Measurements from ENCODE around the gene FTL. TPM values are rescaled to one million over a fixed set of nuclear protein-coding genes. Genes with fewer than 3 reads are reported as not detected.

FTL gene
- total and polyA plus RNA-seq, 2 experiments from 2014 or later = 8,878 to 15,987 TPM

DNA sequence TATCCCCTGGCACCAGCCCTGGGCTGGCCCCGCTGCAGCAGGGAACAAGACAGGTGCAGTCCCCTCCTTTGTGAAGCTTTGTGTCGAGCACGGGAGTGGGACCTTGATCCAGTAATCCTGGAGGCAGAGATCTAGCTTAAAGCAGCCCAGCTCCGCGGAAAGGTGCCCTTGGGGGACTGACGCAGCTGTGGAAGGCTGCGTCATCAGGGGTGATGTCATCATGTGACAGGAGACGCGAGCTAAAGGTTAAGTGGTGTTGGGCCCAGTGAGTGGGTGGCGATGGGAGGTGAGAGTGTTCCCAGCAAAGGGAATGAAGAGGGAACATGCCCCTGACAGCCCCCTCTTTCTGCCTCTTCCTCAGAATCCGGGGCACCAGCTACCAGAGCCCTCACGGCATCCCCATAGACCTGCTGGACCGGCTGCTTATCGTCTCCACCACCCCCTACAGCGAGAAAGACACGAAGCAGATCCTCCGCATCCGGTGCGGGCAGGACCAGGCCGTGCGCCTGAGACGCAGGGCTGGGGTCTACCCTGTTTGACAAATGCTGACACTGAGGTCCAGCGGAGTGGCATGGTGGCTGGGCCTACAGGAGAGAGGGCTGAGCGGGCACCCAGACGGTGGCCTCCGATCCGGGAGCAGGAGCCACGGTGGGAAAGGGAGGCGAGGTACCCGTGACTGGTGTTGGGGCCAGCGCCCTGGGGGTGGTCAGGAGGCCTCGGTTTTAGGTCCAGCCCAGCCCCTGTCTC, 49.2 kb downstream of the FTL start:
- H2AFZ ChIP-seq = no peak overlapping the region
- no peaks in the 10 kb centered on the region for H4K20me1 ChIP-seq (ENCODE audit: insufficient read depth, poor library complexity, severe bottlenecking)
- H3K27me3 ChIP-seq = peaks cover 11% of the 10 kb centered on the region
- peaks cover 9% of the 10 kb centered on the region for H3K4me1 ChIP-seq (ENCODE audit: insufficient read depth)
- WGBS (ENCODE audit: low lambda C conversion rate, missing lambda C conversion rate) = 97% methylated on average over 29 of the region's 32 CpGs
- no peaks in the 10 kb centered on the region for H3K36me3 ChIP-seq (replicated peaks; ENCODE audit: insufficient read depth, low read depth)
- DNase-seq (ENCODE audit: low spot score) = no peak
- TF ChIP-seq EZH2 (IDR thresholded peaks at IDR 0.05; ENCODE audit: borderline replicate concordance) = no peak
- no peak for TF ChIP-seq EZH2phosphoT487 (IDR thresholded peaks at IDR 0.05; ENCODE audit: low read depth, severe bottlenecking, unreplicated experiment)
- no peak overlapping the region for H3K27ac ChIP-seq
- no peak overlapping the region for H3K4me2 ChIP-seq
- H3K4me3 ChIP-seq = no peak overlapping the region
- no peaks in the 10 kb centered on the region for H3K9me2 ChIP-seq (replicated peaks; ENCODE audit: insufficient read depth)
- no peaks in the 10 kb centered on the region for H3K9me3 ChIP-seq (ENCODE audit: low read depth)
- no peaks in the 10 kb centered on the region for H3K79me2 ChIP-seq

DNA sequence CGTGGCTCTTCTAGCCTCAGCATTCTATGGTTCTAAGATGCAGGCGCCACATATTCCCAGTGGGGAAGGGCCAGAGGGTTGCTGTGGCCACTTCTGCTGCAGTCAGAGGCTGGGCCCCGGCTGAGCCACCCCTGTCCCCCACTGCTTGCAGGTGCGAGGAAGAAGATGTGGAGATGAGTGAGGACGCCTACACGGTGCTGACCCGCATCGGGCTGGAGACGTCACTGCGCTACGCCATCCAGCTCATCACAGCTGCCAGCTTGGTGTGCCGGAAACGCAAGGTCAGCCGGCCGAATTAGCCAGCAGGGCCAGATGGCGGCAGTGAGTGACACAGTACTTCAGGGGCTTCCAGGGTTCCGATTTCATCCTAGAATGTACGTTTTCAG, 49.8 kb downstream of the FTL start:
- DNase-seq (ENCODE audit: low spot score) = no peak
- 94% methylated on average over 17 of the region's 18 CpGs for WGBS (ENCODE audit: low lambda C conversion rate, missing lambda C conversion rate)
- H3K4me3 ChIP-seq = no peak overlapping the region
- H3K9me2 ChIP-seq (replicated peaks; ENCODE audit: insufficient read depth) = no peaks in the 10 kb centered on the region
- H3K4me1 ChIP-seq (ENCODE audit: insufficient read depth) = peaks cover 9% of the 10 kb centered on the region
- H3K4me2 ChIP-seq = no peak overlapping the region
- H4K20me1 ChIP-seq (ENCODE audit: insufficient read depth, poor library complexity, severe bottlenecking) = no peaks in the 10 kb centered on the region
- H3K9me3 ChIP-seq (ENCODE audit: low read depth) = no peaks in the 10 kb centered on the region
- no peak overlapping the region for H3K27ac ChIP-seq
- H3K79me2 ChIP-seq = no peaks in the 10 kb centered on the region
- H3K36me3 ChIP-seq (replicated peaks; ENCODE audit: insufficient read depth, low read depth) = no peaks in the 10 kb centered on the region
- H3K27me3 ChIP-seq = peaks cover 16% of the 10 kb centered on the region
- no peak for TF ChIP-seq EZH2 (IDR thresholded peaks at IDR 0.05; ENCODE audit: borderline replicate concordance)
- TF ChIP-seq CTCF (IDR thresholded peaks at IDR 0.05; ENCODE audit: poor library complexity) = no peak
- no peak for TF ChIP-seq EZH2phosphoT487 (IDR thresholded peaks at IDR 0.05; ENCODE audit: low read depth, severe bottlenecking, unreplicated experiment)
- no peak overlapping the region for H2AFZ ChIP-seq

DNA sequence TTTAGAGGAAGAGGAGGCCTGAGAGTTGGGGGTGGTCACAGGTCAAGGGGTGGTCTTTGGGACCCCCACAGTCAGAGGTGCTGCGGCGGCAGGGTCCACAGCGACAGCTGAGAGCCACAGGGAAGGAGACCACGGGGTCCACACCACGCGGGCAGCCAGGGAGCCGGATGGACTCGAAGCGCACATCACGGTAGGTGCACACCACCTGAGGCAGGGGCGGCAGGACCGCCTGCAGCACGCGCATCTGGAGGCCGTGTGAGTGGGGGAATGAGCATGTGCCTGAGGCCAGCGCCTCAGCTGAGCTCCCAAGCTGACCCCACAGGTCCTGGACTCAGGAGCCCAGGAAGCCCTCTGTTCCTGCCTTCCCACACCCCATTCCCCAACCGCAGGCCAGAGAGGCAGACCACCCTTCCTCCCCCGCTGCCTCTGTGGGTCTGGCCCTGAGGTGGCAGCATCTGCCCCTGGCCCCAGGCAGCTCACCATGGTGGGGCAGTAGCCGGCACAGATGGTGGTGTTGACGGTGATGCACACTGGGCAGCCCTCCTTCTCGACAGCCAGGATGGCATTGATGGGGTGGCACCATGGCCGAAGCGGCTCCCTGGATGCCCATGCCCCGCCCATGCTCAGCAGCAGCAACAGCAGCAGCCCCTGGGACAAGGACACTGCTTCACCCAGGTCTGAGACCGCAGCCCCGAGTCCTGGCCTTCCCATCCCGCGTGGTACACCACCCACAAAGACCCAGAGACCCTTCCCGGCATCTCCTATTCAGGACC, 51.1 kb downstream of the FTL start:
- peaks cover 9% of the 10 kb centered on the region for H3K4me1 ChIP-seq (ENCODE audit: insufficient read depth)
- DNase-seq (ENCODE audit: low spot score) = no peak
- H4K20me1 ChIP-seq (ENCODE audit: insufficient read depth, poor library complexity, severe bottlenecking) = no peaks in the 10 kb centered on the region
- 95% methylated on average over 24 of the region's 29 CpGs for WGBS (ENCODE audit: low lambda C conversion rate, missing lambda C conversion rate)
- no peaks in the 10 kb centered on the region for H3K9me3 ChIP-seq (ENCODE audit: low read depth)
- H3K36me3 ChIP-seq (replicated peaks; ENCODE audit: insufficient read depth, low read depth) = no peaks in the 10 kb centered on the region
- TF ChIP-seq CTCF (IDR thresholded peaks at IDR 0.05; ENCODE audit: poor library complexity) = no peak
- TF ChIP-seq EZH2phosphoT487 (IDR thresholded peaks at IDR 0.05; ENCODE audit: low read depth, severe bottlenecking, unreplicated experiment) = no peak
- no peak for TF ChIP-seq EZH2 (IDR thresholded peaks at IDR 0.05; ENCODE audit: borderline replicate concordance)
- no peaks in the 10 kb centered on the region for H3K9me2 ChIP-seq (replicated peaks; ENCODE audit: insufficient read depth)
- no peaks in the 10 kb centered on the region for H3K79me2 ChIP-seq
- H3K4me2 ChIP-seq = no peak overlapping the region
- H3K27me3 ChIP-seq = peaks cover 27% of the 10 kb centered on the region
- H2AFZ ChIP-seq = no peak overlapping the region
- H3K27ac ChIP-seq = no peak overlapping the region
- H3K4me3 ChIP-seq = no peak overlapping the region

Small RNAs within 50 kb of the gene (microRNA-seq; reads per million reads assigned to microRNA genes)
- 1.3 reads per million for gene MIR6798

Small RNAs within 50 kb of the gene (small RNA-seq; reads per million reads assigned to genes)
- gene AC026803.1 (not detected), gene MIR6798 (0.16 reads per million)

Other genes with a start within 250 kb of the FTL start
- 2.2 and 2.3 TPM in 2 replicates for gene MAMSTR, start 245.6 kb upstream of the FTL start, total RNA-seq
- gene MAMSTR, start 245.6 kb upstream of the FTL start, polyA plus RNA-seq = 5.2 and 7.5 TPM in 2 replicates
- gene RASIP1, start 224.7 kb upstream of the FTL start, total RNA-seq = 1.1 and 4.2 TPM in 2 replicates
- 1.9 and 3.6 TPM in 2 replicates for gene RASIP1, start 224.7 kb upstream of the FTL start, polyA plus RNA-seq
- gene IZUMO1, start 218.4 kb upstream of the FTL start, total RNA-seq = 0.40 and 0.57 TPM in 2 replicates
- 0.52 and 1.3 TPM in 2 replicates for gene IZUMO1, start 218.4 kb upstream of the FTL start, polyA plus RNA-seq
- gene FUT1, start 212.7 kb upstream of the FTL start, total RNA-seq = 2.4 TPM in 2 replicates
- gene FUT1, start 212.7 kb upstream of the FTL start, polyA plus RNA-seq = 4.3 and 5.2 TPM in 2 replicates
- not detected in 2 replicates for gene FGF21, start 209.8 kb upstream of the FTL start, total RNA-seq
- not detected in 2 replicates for gene FGF21, start 209.8 kb upstream of the FTL start, polyA plus RNA-seq
- gene BCAT2, start 154.3 kb upstream of the FTL start, total RNA-seq = 39.6 and 44.2 TPM in 2 replicates
- gene BCAT2, start 154.3 kb upstream of the FTL start, polyA plus RNA-seq = 84.6 and 122 TPM in 2 replicates
- gene HSD17B14, start 128.8 kb upstream of the FTL start, total RNA-seq = 64.1 and 67.6 TPM in 2 replicates
- gene HSD17B14, start 128.8 kb upstream of the FTL start, polyA plus RNA-seq = 91.9 and 107 TPM in 2 replicates
- gene PLEKHA4, start 96.7 kb upstream of the FTL start, total RNA-seq = 7.3 and 8.3 TPM in 2 replicates
- 15.1 and 25.8 TPM in 2 replicates for gene PLEKHA4, start 96.7 kb upstream of the FTL start, polyA plus RNA-seq
- 67.1 and 83.1 TPM in 2 replicates for gene PPP1R15A, start 92.9 kb upstream of the FTL start, total RNA-seq
- 172 and 218 TPM in 2 replicates for gene PPP1R15A, start 92.9 kb upstream of the FTL start, polyA plus RNA-seq
- not detected in 2 replicates for gene TULP2, start 66.6 kb upstream of the FTL start, total RNA-seq
- gene TULP2, start 66.6 kb upstream of the FTL start, polyA plus RNA-seq = not detected in 2 replicates
- gene NUCB1, start 65.0 kb upstream of the FTL start, total RNA-seq = 233 and 283 TPM in 2 replicates
- gene NUCB1, start 65.0 kb upstream of the FTL start, polyA plus RNA-seq = 332 and 339 TPM in 2 replicates
- 0.72 and 3.7 TPM in 2 replicates for gene DHDH, start 31.6 kb upstream of the FTL start, total RNA-seq
- 1.5 and 2.9 TPM in 2 replicates for gene DHDH, start 31.6 kb upstream of the FTL start, polyA plus RNA-seq
- 76.4 and 77.3 TPM in 2 replicates for gene BAX, start 10.4 kb upstream of the FTL start, total RNA-seq
- 106 and 116 TPM in 2 replicates for gene BAX, start 10.4 kb upstream of the FTL start, polyA plus RNA-seq
- 29.2 and 37.4 TPM in 2 replicates for gene GYS1, start 28.0 kb downstream of the FTL start, total RNA-seq
- gene GYS1, start 28.0 kb downstream of the FTL start, polyA plus RNA-seq = 45.9 and 54.8 TPM in 2 replicates
- 62.9 and 72.1 TPM in 2 replicates for gene RUVBL2, start 28.6 kb downstream of the FTL start, total RNA-seq
- gene RUVBL2, start 28.6 kb downstream of the FTL start, polyA plus RNA-seq = 79.6 and 84.9 TPM in 2 replicates
- gene LHB, start 51.8 kb downstream of the FTL start, total RNA-seq = not detected in 2 replicates
- gene LHB, start 51.8 kb downstream of the FTL start, polyA plus RNA-seq = not detected in 2 replicates
- 1.1 TPM in 1 of 2 replicates, not detected in the other for gene CGB3, start 59.0 kb downstream of the FTL start, total RNA-seq
- gene CGB3, start 59.0 kb downstream of the FTL start, polyA plus RNA-seq = not detected in 2 replicates
- not detected in 2 replicates for gene CGB2, start 66.6 kb downstream of the FTL start, total RNA-seq
- gene CGB2, start 66.6 kb downstream of the FTL start, polyA plus RNA-seq = not detected in 2 replicates
- gene CGB1, start 71.6 kb downstream of the FTL start, total RNA-seq = not detected in 2 replicates
- 0.52 TPM in 1 of 2 replicates, not detected in the other for gene CGB1, start 71.6 kb downstream of the FTL start, polyA plus RNA-seq
- 1.5 and 1.9 TPM in 2 replicates for gene CGB5, start 78.5 kb downstream of the FTL start, total RNA-seq
- gene CGB5, start 78.5 kb downstream of the FTL start, polyA plus RNA-seq = 0.22 and 1.2 TPM in 2 replicates
- gene CGB8, start 83.8 kb downstream of the FTL start, total RNA-seq = 0.50 TPM in 1 of 2 replicates, not detected in the other
- 0.53 TPM in 1 of 2 replicates, not detected in the other for gene CGB8, start 83.8 kb downstream of the FTL start, polyA plus RNA-seq
- 0.76 TPM in 1 of 2 replicates, not detected in the other for gene CGB7, start 92.4 kb downstream of the FTL start, total RNA-seq
- gene CGB7, start 92.4 kb downstream of the FTL start, polyA plus RNA-seq = 1.6 and 4.1 TPM in 2 replicates
- 2.9 and 3.4 TPM in 2 replicates for gene NTF4, start 99.5 kb downstream of the FTL start, total RNA-seq
- 6.9 and 11.5 TPM in 2 replicates for gene NTF4, start 99.5 kb downstream of the FTL start, polyA plus RNA-seq
- not detected in 2 replicates for gene KCNA7, start 107.4 kb downstream of the FTL start, total RNA-seq
- gene KCNA7, start 107.4 kb downstream of the FTL start, polyA plus RNA-seq = not detected in 2 replicates
- gene SNRNP70, start 120.1 kb downstream of the FTL start, total RNA-seq = 164 and 190 TPM in 2 replicates
- gene SNRNP70, start 120.1 kb downstream of the FTL start, polyA plus RNA-seq = 248 and 294 TPM in 2 replicates
- 7.1 and 8.7 TPM in 2 replicates for gene LIN7B, start 149.1 kb downstream of the FTL start, total RNA-seq
- gene LIN7B, start 149.1 kb downstream of the FTL start, polyA plus RNA-seq = 18.0 and 20.6 TPM in 2 replicates
- gene C19orf73, start 153.8 kb downstream of the FTL start, total RNA-seq = 1.9 TPM in 1 of 2 replicates, not detected in the other
- 2.6 and 2.7 TPM in 2 replicates for gene C19orf73, start 153.8 kb downstream of the FTL start, polyA plus RNA-seq
- 4.4 and 11.3 TPM in 2 replicates for gene PPFIA3, start 154.2 kb downstream of the FTL start, total RNA-seq
- 8.2 and 11.4 TPM in 2 replicates for gene PPFIA3, start 154.2 kb downstream of the FTL start, polyA plus RNA-seq
- 0.44 and 0.50 TPM in 2 replicates for gene HRC, start 190.1 kb downstream of the FTL start, total RNA-seq
- gene HRC, start 190.1 kb downstream of the FTL start, polyA plus RNA-seq = 0.33 and 0.48 TPM in 2 replicates
- 6.6 and 7.0 TPM in 2 replicates for gene TRPM4, start 192.5 kb downstream of the FTL start, total RNA-seq
- 20.5 and 23.2 TPM in 2 replicates for gene TRPM4, start 192.5 kb downstream of the FTL start, polyA plus RNA-seq